Keratinocyte (primary cell): ENCODE data around the gene HADH.

Experiments used
- CTCF ChIP-seq, 3 experiments: IDR thresholded peaks in 1 of 3; conservative IDR thresholded peaks in 1 of 3; optimal IDR thresholded peaks in 1 of 3; 2 replicates in 2 of 3; 3 replicates in 1 of 3; pipeline versions ENCODE3 to v1.5.1; 2011; ENCODE audit warnings: low read length in 3 of 3, mild to moderate bottlenecking in 3 of 3, moderate library complexity in 2 of 3, control low read depth in 1 of 3, inconsistent platforms in 1 of 3; ENCODE audit not compliant: insufficient read depth in 2 of 3; ENCODE audit errors: extremely low read depth in 1 of 3
- EZH2 ChIP-seq: IDR thresholded peaks from one replicate; pipeline ENCODE4 v1.6.1; 2012; ENCODE audit warnings: inconsistent platforms, mild to moderate bottlenecking, low read length, moderate library complexity

- TF ChIP-seq CTCF (optimal IDR thresholded peaks at IDR 0.05 in 1 of 3, IDR thresholded peaks at IDR 0.05 in 1 of 3, conservative IDR thresholded peaks at IDR 0.05 in 1 of 3; ENCODE audit: extremely low read depth in 1 of 3, insufficient read depth in 2 of 3, low read length in 3 of 3) (no peak), EZH2 (no peak)
Measured at GRCh38 chr4:108056418-108056817, 66.7 kb downstream of the HADH start.
